ENCODE data around the gene NACA. TPM values are rescaled to one million over a fixed set of nuclear protein-coding genes. Genes with fewer than 3 reads are reported as not detected.
A peak's percentile ranks its signal among the peaks of the same experiment; 100 is the strongest.

NACA gene
- total RNA-seq, 1 donor from 2014 or later = 1,274 TPM

DNA sequence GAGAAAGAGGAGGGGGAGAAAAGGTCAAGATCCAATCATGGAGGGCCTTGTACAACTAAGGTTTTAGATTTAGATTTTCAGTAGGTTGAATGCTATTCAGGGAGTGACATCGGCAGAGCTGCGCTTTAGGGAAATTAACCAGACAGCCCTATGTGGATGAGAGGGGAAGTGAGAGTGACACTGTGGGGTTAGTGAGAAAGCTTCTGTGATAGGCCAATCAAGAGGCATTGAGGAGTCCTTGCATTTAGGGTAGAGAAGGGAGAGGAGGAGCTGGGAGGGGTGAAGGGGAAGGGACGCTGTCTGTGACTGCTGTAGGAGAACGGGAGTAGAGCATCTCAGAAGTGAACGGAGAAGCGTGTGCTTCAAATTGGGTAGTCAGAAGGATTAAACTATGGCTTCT is 41.4 kb upstream of the NACA start:
- TF ChIP-seq POLR2A (IDR thresholded peaks at IDR 0.05) = no peak
- TF ChIP-seq, protein P1, sequence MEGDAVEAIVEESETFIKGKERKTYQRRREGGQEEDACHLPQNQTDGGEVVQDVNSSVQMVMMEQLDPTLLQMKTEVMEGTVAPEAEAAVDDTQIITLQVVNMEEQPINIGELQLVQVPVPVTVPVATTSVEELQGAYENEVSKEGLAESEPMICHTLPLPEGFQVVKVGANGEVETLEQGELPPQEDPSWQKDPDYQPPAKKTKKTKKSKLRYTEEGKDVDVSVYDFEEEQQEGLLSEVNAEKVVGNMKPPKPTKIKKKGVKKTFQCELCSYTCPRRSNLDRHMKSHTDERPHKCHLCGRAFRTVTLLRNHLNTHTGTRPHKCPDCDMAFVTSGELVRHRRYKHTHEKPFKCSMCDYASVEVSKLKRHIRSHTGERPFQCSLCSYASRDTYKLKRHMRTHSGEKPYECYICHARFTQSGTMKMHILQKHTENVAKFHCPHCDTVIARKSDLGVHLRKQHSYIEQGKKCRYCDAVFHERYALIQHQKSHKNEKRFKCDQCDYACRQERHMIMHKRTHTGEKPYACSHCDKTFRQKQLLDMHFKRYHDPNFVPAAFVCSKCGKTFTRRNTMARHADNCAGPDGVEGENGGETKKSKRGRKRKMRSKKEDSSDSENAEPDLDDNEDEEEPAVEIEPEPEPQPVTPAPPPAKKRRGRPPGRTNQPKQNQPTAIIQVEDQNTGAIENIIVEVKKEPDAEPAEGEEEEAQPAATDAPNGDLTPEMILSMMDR (IDR thresholded peaks at IDR 0.05) = no peak
- no peak for TF ChIP-seq POLR2AphosphoS5 (IDR thresholded peaks at IDR 0.05; ENCODE audit: insufficient read depth in 1 of 2, low read depth in 1 of 2)
- Histone ChIP-seq H3K36me3 (no peaks in the 10 kb centered on the region), H3K9me3 (no peaks in the 10 kb centered on the region), H3K4me1 (peaks cover 6% of the 10 kb centered on the region), H3K4me3 (peak overlapping the region in 1 of 2 donors; percentile 36), H3K27me3 (no peaks in the 10 kb centered on the region), H3K27ac (peak overlapping the region; percentile 7)
- intact Hi-C loops (cut with DNase I) = loop anchor here (5.0 kb wide), 1 partner anchor 226 kb away; a partner anchor contains a TSS
- no peak for DNase-seq (ENCODE audit: extremely low spot score in 2 of 2)

DNA sequence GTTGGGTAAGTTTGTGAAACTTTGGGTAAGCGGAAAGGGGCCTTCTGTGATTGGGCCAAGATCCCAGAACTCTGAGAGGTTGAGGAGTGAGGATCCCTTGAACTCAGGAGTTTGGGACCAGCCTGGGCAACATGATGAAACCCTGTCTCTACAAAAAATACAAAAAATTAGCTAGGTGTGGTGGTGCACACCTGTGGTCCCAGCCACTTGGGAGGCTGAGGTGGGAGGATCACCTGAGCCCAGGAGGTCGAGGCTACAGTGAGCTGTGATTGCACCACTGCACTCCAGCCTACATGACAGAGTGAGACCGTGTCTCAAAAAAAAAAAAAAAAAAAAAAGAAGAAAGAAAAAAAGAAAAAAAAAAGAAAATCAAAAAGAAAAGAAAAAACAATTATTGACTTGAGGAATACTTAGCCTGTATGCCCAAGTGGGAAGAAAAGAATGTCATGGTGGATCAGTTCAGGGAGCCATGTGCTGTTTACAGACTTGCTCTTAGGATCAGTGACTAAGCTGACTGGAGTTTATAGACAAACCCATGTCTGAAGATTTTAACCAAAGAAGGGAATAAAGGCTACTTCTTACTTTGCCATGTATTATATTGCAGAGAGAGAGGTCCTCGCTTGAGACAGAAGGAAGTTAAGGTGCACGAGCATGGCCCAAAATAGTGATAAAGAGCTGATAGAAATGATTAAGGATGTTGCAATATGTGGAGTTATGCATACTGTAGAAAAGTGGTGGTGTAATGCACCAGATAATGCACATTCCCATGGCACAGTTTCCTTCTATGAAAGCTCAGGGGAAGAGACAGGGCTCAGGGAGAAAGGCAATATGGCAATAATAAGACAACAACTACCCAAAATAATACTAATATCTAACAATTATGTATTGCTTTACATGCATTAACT is 38.9 kb upstream of the NACA start:
- DNase-seq (ENCODE audit: extremely low spot score in 2 of 2) = no peak
- Histone ChIP-seq H3K27ac (peak overlapping the region; percentile 39), H3K36me3 (no peaks in the 10 kb centered on the region), H3K4me1 (peaks cover 6% of the 10 kb centered on the region), H3K4me3 (peak overlapping the region; percentile 30 to 35), H3K27me3 (no peaks in the 10 kb centered on the region), H3K9me3 (no peaks in the 10 kb centered on the region)
- peak in 1 of 2 donors; percentile 35 for TF ChIP-seq POLR2AphosphoS5 (IDR thresholded peaks at IDR 0.05; ENCODE audit: insufficient read depth in 1 of 2, low read depth in 1 of 2)
- TF ChIP-seq POLR2A (IDR thresholded peaks at IDR 0.05) = no peak
- intact Hi-C loops (cut with DNase I) = no loop called here

DNA sequence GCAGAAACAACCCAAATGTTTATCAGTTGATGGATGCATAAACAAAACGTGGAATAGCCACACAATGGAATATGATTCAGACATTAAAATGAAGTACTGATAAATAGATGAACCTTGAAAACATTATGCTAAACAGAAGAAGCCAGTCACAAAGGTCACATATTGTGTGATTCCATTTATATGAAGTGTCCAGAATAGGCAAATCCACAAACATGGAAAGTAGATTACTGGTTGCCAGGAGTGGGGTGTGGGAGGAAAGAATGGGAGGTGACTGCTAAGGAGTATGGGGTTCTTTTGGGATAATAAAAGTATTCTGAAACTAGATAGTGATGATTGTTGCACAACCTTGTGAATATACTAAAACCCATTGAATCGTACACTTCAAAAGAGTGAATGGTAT is 36.7 kb upstream of the NACA start:
- DNase-seq (ENCODE audit: extremely low spot score in 2 of 2) = no peak

DNA sequence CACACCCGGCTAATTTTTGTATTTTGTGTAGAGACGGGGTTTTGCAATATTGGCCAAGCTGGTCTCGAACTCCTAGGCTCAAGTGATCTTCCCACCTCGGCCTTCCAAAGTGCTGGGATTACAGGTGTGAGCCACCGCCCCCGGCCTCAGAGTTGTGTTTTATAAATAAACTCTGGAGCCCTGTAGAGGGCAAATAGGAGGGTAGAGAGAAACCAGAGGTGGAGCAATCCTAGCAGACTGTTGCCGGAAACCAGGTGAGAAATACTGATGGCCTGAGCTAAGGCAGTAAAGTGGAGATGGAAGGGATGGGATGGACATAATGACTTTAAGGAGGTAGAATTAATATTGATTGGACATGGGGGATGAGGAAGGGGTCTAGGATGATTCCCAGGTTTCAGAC is 35.4 kb upstream of the NACA start:
- H3K4me1 ChIP-seq = no peaks in the 10 kb centered on the region
- intact Hi-C loops (cut with DNase I) = no loop called here
- TF ChIP-seq POLR2A (IDR thresholded peaks at IDR 0.05) = no peak
- TF ChIP-seq, protein P1 (IDR thresholded peaks at IDR 0.05) = no peak
- no peak for TF ChIP-seq POLR2AphosphoS5 (IDR thresholded peaks at IDR 0.05; ENCODE audit: insufficient read depth in 1 of 2, low read depth in 1 of 2)
- no peaks in the 10 kb centered on the region for H3K9me3 ChIP-seq
- no peak overlapping the region for H3K27ac ChIP-seq
- DNase-seq (ENCODE audit: extremely low spot score in 2 of 2) = no peak
- no peak overlapping the region for H3K4me3 ChIP-seq
- no peaks in the 10 kb centered on the region for H3K27me3 ChIP-seq
- no peaks in the 10 kb centered on the region for H3K36me3 ChIP-seq

More for the DNA sequence above, 36.7 kb upstream of the NACA start:
- intact Hi-C loops (cut with DNase I) = no loop called here
- no peaks in the 10 kb centered on the region for H3K4me1 ChIP-seq
- no peaks in the 10 kb centered on the region for H3K9me3 ChIP-seq
- no peak overlapping the region for H3K4me3 ChIP-seq
- no peaks in the 10 kb centered on the region for H3K27me3 ChIP-seq
- H3K36me3 ChIP-seq = no peaks in the 10 kb centered on the region
- no peak for TF ChIP-seq POLR2A (IDR thresholded peaks at IDR 0.05)
- TF ChIP-seq POLR2AphosphoS5 (IDR thresholded peaks at IDR 0.05; ENCODE audit: insufficient read depth in 1 of 2, low read depth in 1 of 2) = no peak
- TF ChIP-seq, protein P1 (IDR thresholded peaks at IDR 0.05) = no peak
- H3K27ac ChIP-seq = no peak overlapping the region

DNA sequence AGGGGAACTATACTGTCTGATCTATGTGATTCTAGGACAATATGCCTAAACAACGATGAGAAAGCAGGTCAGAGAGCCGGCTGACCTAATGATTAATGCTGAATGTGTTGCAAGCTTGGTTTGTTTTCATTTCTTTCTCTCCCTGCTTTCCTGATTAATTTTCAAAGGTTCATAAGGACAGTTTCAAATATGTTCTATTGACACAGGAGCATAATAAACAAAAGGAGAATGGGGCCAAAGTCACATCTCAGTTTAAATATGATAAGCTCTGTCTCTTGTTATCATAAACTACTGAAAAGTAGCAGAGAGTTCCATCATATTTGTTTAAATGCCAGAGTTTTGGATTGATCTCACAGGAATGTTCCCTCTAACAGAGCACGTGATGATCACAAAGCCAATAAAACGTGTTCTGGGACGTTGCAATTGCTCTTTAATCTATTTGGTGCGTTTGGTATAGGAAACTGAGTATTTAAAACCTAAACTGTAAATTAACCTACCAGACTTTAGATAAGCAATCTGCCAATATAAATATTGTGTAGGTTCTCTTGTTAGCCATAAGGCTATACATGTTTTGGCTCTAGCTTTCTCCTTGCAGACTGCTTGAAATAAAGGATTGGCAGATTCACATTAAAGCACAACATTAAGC is 34.3 kb upstream of the NACA start:
- intact Hi-C loops (cut with DNase I) = loop anchor here (5.0 kb wide), 1 partner anchor 228 kb away; no protein-coding TSS in a partner anchor
- Histone ChIP-seq H3K27ac (no peak overlapping the region), H3K4me1 (no peaks in the 10 kb centered on the region), H3K4me3 (no peak overlapping the region), H3K9me3 (no peaks in the 10 kb centered on the region), H3K27me3 (no peaks in the 10 kb centered on the region), H3K36me3 (no peaks in the 10 kb centered on the region)
- TF ChIP-seq POLR2A (IDR thresholded peaks at IDR 0.05) = no peak
- no peak for TF ChIP-seq POLR2AphosphoS5 (IDR thresholded peaks at IDR 0.05; ENCODE audit: insufficient read depth in 1 of 2, low read depth in 1 of 2)
- TF ChIP-seq, protein P1 (IDR thresholded peaks at IDR 0.05) = no peak
- no peak for DNase-seq (ENCODE audit: extremely low spot score in 2 of 2)

All from vagina (tissue), 2 donors.